ENCODE data around the gene NODAL. TPM values are rescaled to one million over a fixed set of nuclear protein-coding genes. Genes with fewer than 3 reads are reported as not detected.
A peak's percentile ranks its signal among the peaks of the same experiment; 100 is the strongest.

The NODAL gene
- total and polyA plus RNA-seq, 2 experiments from 2014 or later, result 11.2 to 28.4 TPM

GRCh38 chr10:70459061-70459773 lies 17.7 kb upstream of the NODAL start (continued):
- TF ChIP-seq, protein P1, sequence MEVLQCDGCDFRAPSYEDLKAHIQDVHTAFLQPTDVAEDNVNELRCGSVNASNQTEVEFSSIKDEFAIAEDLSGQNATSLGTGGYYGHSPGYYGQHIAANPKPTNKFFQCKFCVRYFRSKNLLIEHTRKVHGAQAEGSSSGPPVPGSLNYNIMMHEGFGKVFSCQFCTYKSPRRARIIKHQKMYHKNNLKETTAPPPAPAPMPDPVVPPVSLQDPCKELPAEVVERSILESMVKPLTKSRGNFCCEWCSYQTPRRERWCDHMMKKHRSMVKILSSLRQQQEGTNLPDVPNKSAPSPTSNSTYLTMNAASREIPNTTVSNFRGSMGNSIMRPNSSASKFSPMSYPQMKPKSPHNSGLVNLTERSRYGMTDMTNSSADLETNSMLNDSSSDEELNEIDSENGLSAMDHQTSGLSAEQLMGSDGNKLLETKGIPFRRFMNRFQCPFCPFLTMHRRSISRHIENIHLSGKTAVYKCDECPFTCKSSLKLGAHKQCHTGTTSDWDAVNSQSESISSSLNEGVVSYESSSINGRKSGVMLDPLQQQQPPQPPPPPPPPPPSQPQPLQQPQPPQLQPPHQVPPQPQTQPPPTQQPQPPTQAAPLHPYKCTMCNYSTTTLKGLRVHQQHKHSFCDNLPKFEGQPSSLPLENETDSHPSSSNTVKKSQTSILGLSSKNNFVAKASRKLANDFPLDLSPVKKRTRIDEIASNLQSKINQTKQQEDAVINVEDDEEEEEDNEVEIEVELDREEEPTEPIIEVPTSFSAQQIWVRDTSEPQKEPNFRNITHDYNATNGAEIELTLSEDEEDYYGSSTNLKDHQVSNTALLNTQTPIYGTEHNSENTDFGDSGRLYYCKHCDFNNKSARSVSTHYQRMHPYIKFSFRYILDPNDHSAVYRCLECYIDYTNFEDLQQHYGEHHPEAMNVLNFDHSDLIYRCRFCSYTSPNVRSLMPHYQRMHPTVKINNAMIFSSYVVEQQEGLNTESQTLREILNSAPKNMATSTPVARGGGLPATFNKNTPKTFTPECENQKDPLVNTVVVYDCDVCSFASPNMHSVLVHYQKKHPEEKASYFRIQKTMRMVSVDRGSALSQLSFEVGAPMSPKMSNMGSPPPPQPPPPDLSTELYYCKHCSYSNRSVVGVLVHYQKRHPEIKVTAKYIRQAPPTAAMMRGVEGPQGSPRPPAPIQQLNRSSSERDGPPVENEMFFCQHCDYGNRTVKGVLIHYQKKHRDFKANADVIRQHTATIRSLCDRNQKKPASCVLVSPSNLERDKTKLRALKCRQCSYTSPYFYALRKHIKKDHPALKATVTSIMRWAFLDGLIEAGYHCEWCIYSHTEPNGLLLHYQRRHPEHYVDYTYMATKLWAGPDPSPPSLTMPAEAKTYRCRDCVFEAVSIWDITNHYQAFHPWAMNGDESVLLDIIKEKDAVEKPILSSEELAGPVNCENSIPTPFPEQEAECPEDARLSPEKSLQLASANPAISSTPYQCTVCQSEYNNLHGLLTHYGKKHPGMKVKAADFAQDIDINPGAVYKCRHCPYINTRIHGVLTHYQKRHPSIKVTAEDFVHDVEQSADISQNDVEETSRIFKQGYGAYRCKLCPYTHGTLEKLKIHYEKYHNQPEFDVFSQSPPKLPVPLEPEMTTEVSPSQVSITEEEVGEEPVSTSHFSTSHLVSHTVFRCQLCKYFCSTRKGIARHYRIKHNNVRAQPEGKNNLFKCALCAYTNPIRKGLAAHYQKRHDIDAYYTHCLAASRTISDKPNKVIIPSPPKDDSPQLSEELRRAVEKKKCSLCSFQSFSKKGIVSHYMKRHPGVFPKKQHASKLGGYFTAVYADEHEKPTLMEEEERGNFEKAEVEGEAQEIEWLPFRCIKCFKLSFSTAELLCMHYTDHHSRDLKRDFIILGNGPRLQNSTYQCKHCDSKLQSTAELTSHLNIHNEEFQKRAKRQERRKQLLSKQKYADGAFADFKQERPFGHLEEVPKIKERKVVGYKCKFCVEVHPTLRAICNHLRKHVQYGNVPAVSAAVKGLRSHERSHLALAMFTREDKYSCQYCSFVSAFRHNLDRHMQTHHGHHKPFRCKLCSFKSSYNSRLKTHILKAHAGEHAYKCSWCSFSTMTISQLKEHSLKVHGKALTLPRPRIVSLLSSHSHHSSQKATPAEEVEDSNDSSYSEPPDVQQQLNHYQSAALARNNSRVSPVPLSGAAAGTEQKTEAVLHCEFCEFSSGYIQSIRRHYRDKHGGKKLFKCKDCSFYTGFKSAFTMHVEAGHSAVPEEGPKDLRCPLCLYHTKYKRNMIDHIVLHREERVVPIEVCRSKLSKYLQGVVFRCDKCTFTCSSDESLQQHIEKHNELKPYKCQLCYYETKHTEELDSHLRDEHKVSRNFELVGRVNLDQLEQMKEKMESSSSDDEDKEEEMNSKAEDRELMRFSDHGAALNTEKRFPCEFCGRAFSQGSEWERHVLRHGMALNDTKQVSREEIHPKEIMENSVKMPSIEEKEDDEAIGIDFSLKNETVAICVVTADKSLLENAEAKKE (CRISPR knock-in tag; IDR thresholded peaks at IDR 0.05), result no peak
- TF ChIP-seq NANOG (IDR thresholded peaks at IDR 0.05; ENCODE audit: borderline replicate concordance) (no peak), EZH2phosphoT487 (IDR thresholded peaks at IDR 0.05; ENCODE audit: unreplicated experiment) (no peak), ZNF114 (CRISPR knock-in tag; IDR thresholded peaks at IDR 0.05) (no peak), EZH2 (IDR thresholded peaks at IDR 0.05; ENCODE audit: low read depth, unreplicated experiment) (no peak), ZNF331 (CRISPR knock-in tag; IDR thresholded peaks at IDR 0.05; ENCODE audit: low read depth) (no peak)

GRCh38 chr10:70458329-70459060 lies 17.0 kb upstream of the NODAL start:
- H3K36me3 Mint-ChIP-seq (ENCODE audit: low read depth), result no peaks in the 10 kb centered on the region
- Histone ChIP-seq H3K27me3 (ENCODE audit: insufficient read depth) (peaks cover 50% of the 10 kb centered on the region), H3K4me2 (peak overlapping the region; percentile 100), H3K79me2 (replicated peaks; ENCODE audit: insufficient read depth) (no peaks in the 10 kb centered on the region), H3K27ac (ENCODE audit: low read depth) (no peak overlapping the region), H3K4me3 (peak overlapping the region; percentile 80), H3K4me1 (ENCODE audit: insufficient read depth) (peaks cover 56% of the 10 kb centered on the region), H3K36me3 (ENCODE audit: insufficient read depth) (no peaks in the 10 kb centered on the region), H2AFZ (peak overlapping the region; percentile 93), H4K20me1 (replicated peaks; ENCODE audit: insufficient read depth) (no peaks in the 10 kb centered on the region), H3F3A (replicated peaks; ENCODE audit: low read depth) (peaks cover 28% of the 10 kb centered on the region), H3K9me2 (ENCODE audit: insufficient read depth) (no peaks in the 10 kb centered on the region)
- H3K4me3 Mint-ChIP-seq, result peak overlapping the region; percentile 75
- peaks cover 66% of the 10 kb centered on the region for H3K27me3 Mint-ChIP-seq (ENCODE audit: insufficient read depth, low read depth, poor library complexity)
- DNase-seq (ENCODE audit: low spot score) (peak; percentile 63), ATAC-seq (peak; percentile 18)
- H3K9me3 Mint-ChIP-seq, result no peaks in the 10 kb centered on the region; the same call in 2 of the 3 replicates
- H3K4me1 Mint-ChIP-seq, result peaks cover 47% of the 10 kb centered on the region
- H3K27ac Mint-ChIP-seq, result no peak overlapping the region
- TF ChIP-seq REST (IDR thresholded peaks at IDR 0.05; ENCODE audit: unreplicated experiment) (no peak), NANOG (IDR thresholded peaks at IDR 0.05; ENCODE audit: borderline replicate concordance) (no peak), ZNF114 (CRISPR knock-in tag; IDR thresholded peaks at IDR 0.05) (no peak), CREB1 (CRISPR knock-in tag; IDR thresholded peaks at IDR 0.05; ENCODE audit: low read depth) (no peak), POLR2AphosphoS5 (IDR thresholded peaks at IDR 0.05; ENCODE audit: low read depth) (0 out of 2 replicates have a peak, but pooled peaks have one; percentile 44), EZH2 (IDR thresholded peaks at IDR 0.05; ENCODE audit: low read depth, unreplicated experiment) (peak; percentile 6)
- TF ChIP-seq, protein P2, sequence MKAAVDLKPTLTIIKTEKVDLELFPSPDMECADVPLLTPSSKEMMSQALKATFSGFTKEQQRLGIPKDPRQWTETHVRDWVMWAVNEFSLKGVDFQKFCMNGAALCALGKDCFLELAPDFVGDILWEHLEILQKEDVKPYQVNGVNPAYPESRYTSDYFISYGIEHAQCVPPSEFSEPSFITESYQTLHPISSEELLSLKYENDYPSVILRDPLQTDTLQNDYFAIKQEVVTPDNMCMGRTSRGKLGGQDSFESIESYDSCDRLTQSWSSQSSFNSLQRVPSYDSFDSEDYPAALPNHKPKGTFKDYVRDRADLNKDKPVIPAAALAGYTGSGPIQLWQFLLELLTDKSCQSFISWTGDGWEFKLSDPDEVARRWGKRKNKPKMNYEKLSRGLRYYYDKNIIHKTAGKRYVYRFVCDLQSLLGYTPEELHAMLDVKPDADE (IDR thresholded peaks at IDR 0.05), result no peak

All from GM23338 (cell line).